Caco-2 (cell line): ENCODE results near the gene SERINC5. TPM values are rescaled to one million over a fixed set of nuclear protein-coding genes. Genes with fewer than 3 reads are reported as not detected.

Source experiments
- BruUV-seq: library from RNA; stranded (reverse); fragments of 400-500 nt; replicated peaks from 2 replicates; lab custom pipeline; 2021; lab: Mats Ljungman, UMichigan
- CTCF ChIA-PET: fragments of 300-600 bp; sonication (Branson Sonifier 250); formaldehyde crosslinking; loops from one replicate; lab custom pipeline; 2022; ENCODE audit warnings: antibody characterized with exemption; lab: Charles Lee
- POLR2A ChIA-PET: fragments of 300-600 bp; sonication (Branson Sonifier 250); formaldehyde crosslinking; loops from one replicate; lab custom pipeline; 2022; ENCODE audit warnings: antibody characterized with exemption; lab: Charles Lee
- DNase-seq, 2 experiments: peaks; one replicate each; pipeline versions ENCODE4 v3.0.0 to v3.0.0-alpha.2; 2020 to 2022
- H3K27me3 ChIP-seq: replicated peaks from 2 replicates; pipeline ENCODE4 v1.6.0; 2011; ENCODE audit warnings: low read length; ENCODE audit not compliant: control insufficient read depth, insufficient read depth
- H3K36me3 ChIP-seq: 2 replicates; pipeline ENCODE4 v1.5.1; 2011; ENCODE audit warnings: low read length; ENCODE audit not compliant: control insufficient read depth, insufficient read depth
- H3K4me1 ChIP-seq: fragments of 250-450 bp; sonication (Bioruptor Pico); 2 replicates; pipeline ENCODE4 v1.5.1; 2020; ENCODE audit warnings: mild to moderate bottlenecking
- H3K4me3 ChIP-seq: 2 replicates; pipeline ENCODE4 v1.5.1; 2011; ENCODE audit warnings: low read depth, mild to moderate bottlenecking, control low read depth, low read length
- H3K9me3 ChIP-seq: fragments of 250-450 bp; sonication (Bioruptor Pico); 2 replicates; pipeline ENCODE4 v1.5.1; 2020; ENCODE audit warnings: mild to moderate bottlenecking, moderate library complexity
- H3K27ac Mint-ChIP-seq: one replicate; pipeline ENCODE4 v1.8.0; 2022; ENCODE audit warnings: mixed read lengths; ENCODE audit not compliant: unreplicated experiment
- H3K27me3 Mint-ChIP-seq: one replicate; pipeline ENCODE4 v1.8.0; 2022; ENCODE audit warnings: mixed read lengths; ENCODE audit not compliant: insufficient read depth, unreplicated experiment
- H3K36me3 Mint-ChIP-seq: one replicate; pipeline ENCODE4 v1.8.0; 2022; ENCODE audit warnings: mild to moderate bottlenecking, mixed read lengths; ENCODE audit not compliant: insufficient read depth, unreplicated experiment
- H3K4me1 Mint-ChIP-seq: one replicate; pipeline ENCODE4 v1.8.0; 2022; ENCODE audit warnings: low read depth, mixed read lengths; ENCODE audit not compliant: unreplicated experiment
- H3K4me3 Mint-ChIP-seq: one replicate; pipeline ENCODE4 v1.8.0; 2022; ENCODE audit warnings: mild to moderate bottlenecking, moderate library complexity, mixed read lengths; ENCODE audit not compliant: unreplicated experiment
- H3K9me3 Mint-ChIP-seq: one replicate; pipeline ENCODE4 v1.8.0; 2022; ENCODE audit warnings: mixed read lengths; ENCODE audit not compliant: unreplicated experiment
- intact Hi-C: fragments of 100-400 bp; cut with micrococcal nuclease; formaldehyde crosslinking; loops from one replicate; pipeline ENCODE4 v1.10.0; 2022; ENCODE audit not compliant: unreplicated experiment
- total RNA-seq: library from RNA; stranded (reverse); gene quantifications from 2 replicates; pipeline ENCODE4 v1.2.3, GENCODE V29; 2022
- TF ChIP-seq, protein P1 (sequence below), 2 experiments: fragments of 200-600 bp in 1 of 2; IDR thresholded peaks; 1 replicate in 1 of 2; 2 replicates in 1 of 2; pipeline versions ENCODE4 v1.5.1 to v1.8.0; 2011 to 2022; ENCODE audit warnings: antibody characterized with exemption in 1 of 2, control low read depth in 1 of 2, inconsistent platforms in 1 of 2, low read depth in 1 of 2, low read length in 1 of 2, mild to moderate bottlenecking in 1 of 2, moderate library complexity in 1 of 2; ENCODE audit not compliant: insufficient read depth in 1 of 2, severe bottlenecking in 1 of 2, unreplicated experiment in 1 of 2

The SERINC5 gene
- total RNA-seq, 1 experiment from 2014 or later = 225 TPM

DNA sequence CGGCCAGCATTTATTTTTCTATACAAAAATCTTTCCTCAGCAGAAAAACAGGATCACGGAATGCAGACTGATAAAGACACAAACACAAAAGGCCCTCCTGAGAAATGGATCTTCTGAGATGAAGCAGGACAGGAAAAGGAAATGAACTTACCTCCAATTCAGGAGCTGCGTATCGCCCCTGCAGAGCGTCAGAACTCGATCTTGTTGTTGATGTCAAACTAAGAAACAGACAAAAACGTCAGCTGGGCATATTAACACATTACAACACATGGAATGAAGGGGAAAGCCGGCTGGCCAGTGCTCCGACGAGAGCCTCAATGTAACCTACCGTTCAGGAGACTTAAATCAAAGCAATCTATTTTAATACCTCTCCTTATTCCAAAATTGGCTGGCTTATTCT is 105.1 kb downstream of the SERINC5 start:
- no peak for DNase-seq
- no peaks in the 10 kb centered on the region for H3K9me3 Mint-ChIP-seq
- peaks cover 100% of the 10 kb centered on the region for H3K36me3 Mint-ChIP-seq
- BruUV-seq = no TSS peak
- intact Hi-C loops = no loop called here
- Histone ChIP-seq H3K36me3 (peaks cover 14% of the 10 kb centered on the region), H3K9me3 (no peaks in the 10 kb centered on the region), H3K27me3 (no peaks in the 10 kb centered on the region), H3K4me1 (peaks cover 6% of the 10 kb centered on the region; the same call in 1 of the 2 replicates), H3K4me3 (no peak overlapping the region)
- no peak overlapping the region for H3K27ac Mint-ChIP-seq
- POLR2A ChIA-PET = no interaction called here
- peaks cover 27% of the 10 kb centered on the region for H3K4me1 Mint-ChIP-seq
- TF ChIP-seq, protein P1, sequence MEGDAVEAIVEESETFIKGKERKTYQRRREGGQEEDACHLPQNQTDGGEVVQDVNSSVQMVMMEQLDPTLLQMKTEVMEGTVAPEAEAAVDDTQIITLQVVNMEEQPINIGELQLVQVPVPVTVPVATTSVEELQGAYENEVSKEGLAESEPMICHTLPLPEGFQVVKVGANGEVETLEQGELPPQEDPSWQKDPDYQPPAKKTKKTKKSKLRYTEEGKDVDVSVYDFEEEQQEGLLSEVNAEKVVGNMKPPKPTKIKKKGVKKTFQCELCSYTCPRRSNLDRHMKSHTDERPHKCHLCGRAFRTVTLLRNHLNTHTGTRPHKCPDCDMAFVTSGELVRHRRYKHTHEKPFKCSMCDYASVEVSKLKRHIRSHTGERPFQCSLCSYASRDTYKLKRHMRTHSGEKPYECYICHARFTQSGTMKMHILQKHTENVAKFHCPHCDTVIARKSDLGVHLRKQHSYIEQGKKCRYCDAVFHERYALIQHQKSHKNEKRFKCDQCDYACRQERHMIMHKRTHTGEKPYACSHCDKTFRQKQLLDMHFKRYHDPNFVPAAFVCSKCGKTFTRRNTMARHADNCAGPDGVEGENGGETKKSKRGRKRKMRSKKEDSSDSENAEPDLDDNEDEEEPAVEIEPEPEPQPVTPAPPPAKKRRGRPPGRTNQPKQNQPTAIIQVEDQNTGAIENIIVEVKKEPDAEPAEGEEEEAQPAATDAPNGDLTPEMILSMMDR (IDR thresholded peaks at IDR 0.05; ENCODE audit: insufficient read depth in 1 of 2, low read depth in 1 of 2, low read length in 1 of 2, severe bottlenecking in 1 of 2, unreplicated experiment in 1 of 2) = no peak
- CTCF ChIA-PET = no interaction called here
- H3K27me3 Mint-ChIP-seq = no peaks in the 10 kb centered on the region
- no peak overlapping the region for H3K4me3 Mint-ChIP-seq

GRCh38 chr5:80149161-80149609 is 106.7 kb downstream of the SERINC5 start:
- no TSS peak for BruUV-seq
- Histone ChIP-seq H3K9me3 (no peaks in the 10 kb centered on the region), H3K4me1 (peaks cover 5% of the 10 kb centered on the region; the same call in 1 of the 2 replicates), H3K36me3 (peaks cover 14% of the 10 kb centered on the region), H3K4me3 (no peak overlapping the region), H3K27me3 (no peaks in the 10 kb centered on the region)
- Mint-ChIP-seq H3K36me3 (peaks cover 100% of the 10 kb centered on the region), H3K4me1 (peaks cover 19% of the 10 kb centered on the region), H3K27ac (no peak overlapping the region), H3K4me3 (no peak overlapping the region), H3K27me3 (no peaks in the 10 kb centered on the region), H3K9me3 (no peaks in the 10 kb centered on the region)
- intact Hi-C loops = no loop called here
- ChIA-PET CTCF (interaction anchor here (0.5 kb wide), 1 partner anchor 128 kb away, joined by 4 read pairs; no protein-coding TSS in a partner anchor), POLR2A (no interaction called here)
- TF ChIP-seq, protein P1 (IDR thresholded peaks at IDR 0.05; ENCODE audit: insufficient read depth in 1 of 2, low read depth in 1 of 2, low read length in 1 of 2, severe bottlenecking in 1 of 2, unreplicated experiment in 1 of 2) = no peak
- DNase-seq = no peak

DNA sequence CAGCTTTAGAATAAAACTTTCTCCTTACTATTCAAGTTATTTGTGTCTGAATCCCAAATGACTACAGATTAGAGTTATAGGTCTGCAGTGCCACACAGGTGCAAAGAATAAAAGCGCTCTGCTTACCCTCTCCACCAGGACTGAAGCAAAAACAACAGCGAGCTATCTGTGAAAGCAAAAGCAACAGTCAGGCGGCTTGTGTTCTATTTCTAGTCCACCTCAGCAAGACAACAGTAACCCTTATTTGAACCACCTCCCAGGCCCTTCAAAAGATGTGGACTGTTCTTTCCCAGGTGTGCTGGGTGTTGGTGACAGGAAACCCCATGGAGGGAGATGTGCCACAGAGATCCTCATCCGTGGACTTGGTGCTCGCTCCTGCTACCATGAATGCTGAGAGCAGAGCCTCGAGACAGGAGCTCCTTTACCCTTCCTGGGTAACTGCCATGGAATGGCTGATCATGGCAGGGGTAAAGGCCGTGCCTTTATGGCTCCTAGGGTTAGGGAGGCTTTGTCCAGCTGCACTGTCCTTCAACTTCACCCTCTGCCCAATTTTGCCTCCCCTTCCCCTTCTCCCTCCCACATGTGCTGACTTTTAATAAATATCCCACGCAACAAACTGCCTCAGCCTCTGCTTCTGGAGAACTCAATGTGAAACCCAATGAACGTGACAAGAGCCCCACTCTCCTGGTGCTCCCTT is 108.6 kb downstream of the SERINC5 start:
- H3K4me3 Mint-ChIP-seq = no peak overlapping the region
- TF ChIP-seq, protein P1 (IDR thresholded peaks at IDR 0.05; ENCODE audit: insufficient read depth in 1 of 2, low read depth in 1 of 2, low read length in 1 of 2, severe bottlenecking in 1 of 2, unreplicated experiment in 1 of 2) = no peak
- BruUV-seq = no TSS peak
- H3K36me3 ChIP-seq = peaks cover 15% of the 10 kb centered on the region
- no peaks in the 10 kb centered on the region for H3K27me3 ChIP-seq
- ChIA-PET POLR2A (no interaction called here), CTCF (no interaction called here)
- no peaks in the 10 kb centered on the region for H3K9me3 ChIP-seq
- H3K27ac Mint-ChIP-seq = peak overlapping the region; percentile 43
- peaks cover 28% of the 10 kb centered on the region for H3K4me1 Mint-ChIP-seq
- H3K9me3 Mint-ChIP-seq = no peaks in the 10 kb centered on the region
- intact Hi-C loops = no loop called here
- DNase-seq = no peak
- H3K36me3 Mint-ChIP-seq = peaks cover 100% of the 10 kb centered on the region
- H3K4me1 ChIP-seq = no peaks in the 10 kb centered on the region
- no peaks in the 10 kb centered on the region for H3K27me3 Mint-ChIP-seq
- no peak overlapping the region for H3K4me3 ChIP-seq
